Transverse colon (tissue), 4 donors: Measurements from ENCODE around the gene CYP4B1.

ENCODE experiments used
- CTCF ChIP-seq, 5 experiments: fragments of 200-600 bp in 3 of 5; fragments of 450-650 bp in 2 of 5; sonication (generic) in 3 of 5; IDR thresholded peaks; 1 replicate in 2 of 5; 2 replicates in 3 of 5; pipeline ENCODE4 v1.5.1; 2016 to 2017; ENCODE audit warnings: antibody characterized with exemption in 5 of 5, inconsistent platforms in 3 of 5, mild to moderate bottlenecking in 2 of 5, moderate library complexity in 1 of 5
- EP300 ChIP-seq: sonication (generic); formaldehyde crosslinking; IDR thresholded peaks from one replicate; pipeline ENCODE4 v1.6.1; 2017; ENCODE audit warnings: antibody characterized with exemption, low read depth
- POLR2A ChIP-seq: fragments of 450-650 bp; IDR thresholded peaks from one replicate; pipeline ENCODE4 v1.6.1; 2016; ENCODE audit warnings: antibody characterized with exemption, mild to moderate bottlenecking, moderate library complexity
- POLR2AphosphoS5 ChIP-seq, 3 donors: sonication (generic); formaldehyde crosslinking; IDR thresholded peaks; one replicate each; pipeline ENCODE4 v1.6.1; 2016; ENCODE audit warnings: antibody characterized with exemption in 3 of 3

- TF ChIP-seq CTCF (IDR thresholded peaks at IDR 0.05), result no peak
- TF ChIP-seq POLR2A, result peak; percentile 27
- no peak for TF ChIP-seq EP300
- TF ChIP-seq POLR2AphosphoS5 (IDR thresholded peaks at IDR 0.05), result peak in 1 of 3 donors; percentile 8
These were observed at the start of gene CYP4B1 for GRCh38 chr1:46798810-46799209.
